Naive thymus-derived CD4-positive, alpha-beta T cell (primary cell): Measurements from ENCODE around the gene C1orf105. TPM values are rescaled to one million over a fixed set of nuclear protein-coding genes. Genes with fewer than 3 reads are reported as not detected.

Experiments
- ATAC-seq: fragments of 150-1000 bp; cut with Tn5 transposase; 2 replicates; pipeline ENCODE4 v1.10.0; 2021; ENCODE audit warnings: mild to moderate bottlenecking, moderate library complexity
- CTCF ChIA-PET: fragments of 350-600 bp; sonication (Branson Sonifier 250); formaldehyde crosslinking; loops from one replicate; lab custom pipeline; 2021; ENCODE audit warnings: antibody characterized with exemption; lab: Charles Lee
- POLR2A ChIA-PET: fragments of 350-600 bp; sonication (Branson Sonifier 250); formaldehyde crosslinking; loops from one replicate; lab custom pipeline; 2021; ENCODE audit warnings: antibody characterized with exemption, inconsistent platforms; lab: Charles Lee
- DNase-seq, 9 donors: peaks; one replicate each; pipeline versions ENCODE4 v3.0.0 to v3.0.0-alpha.2; 2020 to 2022; ENCODE audit warnings: mixed read lengths in 1 of 9
- H3K27ac ChIP-seq: one replicate; pipeline ENCODE4 v1.7.0; 2013; ENCODE audit warnings: mild to moderate bottlenecking, low read depth, low read length, moderate library complexity
- H3K27me3 ChIP-seq, 2 donors: one replicate each; pipeline ENCODE4 v1.7.0; 2013; ENCODE audit warnings: low read length in 2 of 2, mild to moderate bottlenecking in 2 of 2, moderate library complexity in 2 of 2; ENCODE audit not compliant: control insufficient read depth in 2 of 2, insufficient read depth in 2 of 2
- H3K36me3 ChIP-seq, 3 experiments: 1 replicate in 2 of 3; 2 replicates in 1 of 3; pipeline ENCODE4 v1.7.0; 2013; ENCODE audit warnings: low read length in 3 of 3, mild to moderate bottlenecking in 3 of 3, moderate library complexity in 1 of 3; ENCODE audit not compliant: insufficient read depth in 3 of 3, control insufficient read depth in 2 of 3
- H3K4me1 ChIP-seq, 2 donors: one replicate each; pipeline ENCODE4 v1.7.0; 2013; ENCODE audit warnings: low read length in 2 of 2, mild to moderate bottlenecking in 2 of 2, moderate library complexity in 1 of 2; ENCODE audit not compliant: control insufficient read depth in 2 of 2, insufficient read depth in 2 of 2
- H3K4me3 ChIP-seq: 2 replicates; pipeline ENCODE4 v1.7.0; 2013; ENCODE audit warnings: mild to moderate bottlenecking, low read length
- H3K9me3 ChIP-seq, 3 experiments: 1 replicate in 2 of 3; 2 replicates in 1 of 3; pipeline ENCODE4 v1.7.0; 2013; ENCODE audit warnings: low read length in 3 of 3; ENCODE audit not compliant: control insufficient read depth in 2 of 3
- H3K27ac Mint-ChIP-seq, 9 donors: one replicate each; pipeline ENCODE4 v1.8.0; 2020 to 2022; ENCODE audit warnings: mixed read lengths in 9 of 9, mild to moderate bottlenecking in 8 of 9, moderate library complexity in 5 of 9, inconsistent platforms in 2 of 9
- H3K27me3 Mint-ChIP-seq, 5 donors: one replicate each; pipeline ENCODE4 v1.8.0; 2021 to 2022; ENCODE audit warnings: mixed read lengths in 5 of 5, mild to moderate bottlenecking in 1 of 5
- H3K36me3 Mint-ChIP-seq, 5 donors: one replicate each; pipeline ENCODE4 v1.8.0; 2020 to 2022; ENCODE audit warnings: mixed read lengths in 5 of 5, mild to moderate bottlenecking in 3 of 5, inconsistent platforms in 1 of 5
- H3K4me1 Mint-ChIP-seq, 7 donors: one replicate each; pipeline ENCODE4 v1.8.0; 2020 to 2022; ENCODE audit warnings: mixed read lengths in 7 of 7, mild to moderate bottlenecking in 3 of 7, inconsistent platforms in 1 of 7
- H3K4me3 Mint-ChIP-seq, 10 donors: one replicate each; pipeline ENCODE4 v1.8.0; 2020 to 2022; ENCODE audit warnings: mild to moderate bottlenecking in 10 of 10, mixed read lengths in 10 of 10, moderate library complexity in 6 of 10, inconsistent platforms in 2 of 10
- H3K9me3 Mint-ChIP-seq, 11 donors: one replicate each; pipeline ENCODE4 v1.8.0; 2020 to 2022; ENCODE audit warnings: mixed read lengths in 11 of 11, mild to moderate bottlenecking in 4 of 11, inconsistent platforms in 1 of 11, moderate library complexity in 1 of 11
- intact Hi-C, 2 donors: fragments of 100-400 bp; cut with micrococcal nuclease; formaldehyde crosslinking; loops; one replicate each; pipeline ENCODE4 v1.15.1; 2023
- polyA plus RNA-seq, 2 donors: library from polyadenylated mRNA; unstranded; fragments of 300-500 nt; fragmentation: Illumina TruSeq; gene quantifications; one replicate each; pipeline ENCODE4 v1.2.3, GENCODE V29; 2021
- total RNA-seq, 6 experiments: library from RNA in 5 of 6; stranded (reverse) in 5 of 6; gene quantifications; 1 replicate in 5 of 6; 2 replicates in 1 of 6; pipeline ENCODE4 v1.2.3 and lab custom pipeline; 2021 to 2026

C1orf105 gene
- total and polyA plus RNA-seq, 7 experiments from 2014 or later, result 0.86 TPM; not detected in 6

DNA sequence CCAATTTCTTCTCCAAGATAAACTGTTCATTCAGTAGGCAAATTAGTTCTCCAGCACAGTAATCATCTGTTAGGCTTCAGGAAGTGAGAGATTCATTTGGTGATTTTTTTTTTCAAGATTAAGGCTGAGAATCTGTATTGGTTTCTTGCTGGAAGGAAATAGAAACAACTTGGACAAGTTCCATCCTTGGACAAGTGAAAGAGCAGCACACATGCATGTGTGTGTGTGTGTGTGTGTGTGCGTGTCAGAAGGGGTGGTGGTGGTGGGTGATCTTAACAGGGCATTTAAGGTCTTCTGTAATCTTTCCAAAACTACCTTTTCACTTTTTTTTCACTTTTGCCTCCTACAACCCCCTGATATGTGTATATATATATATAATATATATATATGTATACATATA lies 96.6 kb downstream of the C1orf105 start:
- Mint-ChIP-seq H3K4me1 (peaks cover 0 to 2% (median 0%) of the 10 kb centered on the region in 7 donors), H3K9me3 (no peaks in the 10 kb centered on the region), H3K4me3 (no peak overlapping the region), H3K27ac (no peak overlapping the region), H3K27me3 (peaks cover 0 to 21% (median 0%) of the 10 kb centered on the region in 5 donors), H3K36me3 (peaks cover 0 to 3% (median 0%) of the 10 kb centered on the region in 5 donors)
- H3K27me3 ChIP-seq, result no peaks in the 10 kb centered on the region
- no peaks in the 10 kb centered on the region for H3K4me1 ChIP-seq
- POLR2A ChIA-PET, result no interaction called here
- H3K9me3 ChIP-seq, result no peaks in the 10 kb centered on the region
- no peak for ATAC-seq
- H3K27ac ChIP-seq, result no peak overlapping the region
- H3K36me3 ChIP-seq, result no peaks in the 10 kb centered on the region
- CTCF ChIA-PET, result no interaction called here
- DNase-seq, result no peak
- no peak overlapping the region for H3K4me3 ChIP-seq
- intact Hi-C loops, result loop anchor here in 1 of 2 donors (5.0 kb wide), 1 partner anchor 35 kb away; no protein-coding TSS in a partner anchor

DNA sequence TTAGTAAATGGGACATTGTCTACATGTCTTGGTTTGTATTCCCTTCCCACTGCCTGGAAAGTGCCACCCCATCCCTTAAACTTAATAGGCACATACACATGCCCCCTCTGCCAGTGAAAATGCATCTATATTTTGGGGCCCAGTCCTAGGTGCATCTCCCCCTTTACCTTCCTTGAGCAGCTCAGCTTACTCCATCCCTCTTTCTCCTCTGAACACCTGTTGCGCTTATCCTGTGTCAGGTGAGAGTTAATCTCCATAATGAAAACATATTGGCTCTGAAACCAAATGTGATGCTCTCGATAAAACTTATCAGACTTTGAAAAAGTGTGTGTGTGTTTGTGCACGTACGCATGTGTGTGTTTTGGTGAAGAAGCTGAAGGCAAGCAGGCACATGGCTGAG lies 97.1 kb downstream of the C1orf105 start:
- H3K27me3 ChIP-seq, result no peaks in the 10 kb centered on the region
- no peaks in the 10 kb centered on the region for H3K4me1 ChIP-seq
- peaks cover 0 to 2% (median 0%) of the 10 kb centered on the region in 7 donors for H3K4me1 Mint-ChIP-seq
- H3K36me3 ChIP-seq, result no peaks in the 10 kb centered on the region
- no peak for DNase-seq
- H3K4me3 ChIP-seq, result no peak overlapping the region
- H3K9me3 ChIP-seq, result no peaks in the 10 kb centered on the region
- ChIA-PET POLR2A (no interaction called here), CTCF (no interaction called here)
- peaks cover 0 to 23% (median 0%) of the 10 kb centered on the region in 5 donors for H3K27me3 Mint-ChIP-seq
- H3K27ac Mint-ChIP-seq, result no peak overlapping the region
- no peak overlapping the region for H3K4me3 Mint-ChIP-seq
- no peak for ATAC-seq
- H3K9me3 Mint-ChIP-seq, result no peaks in the 10 kb centered on the region
- H3K36me3 Mint-ChIP-seq, result peaks cover 0 to 3% (median 0%) of the 10 kb centered on the region in 5 donors
- no peak overlapping the region for H3K27ac ChIP-seq
- intact Hi-C loops, result loop anchor here in 1 of 2 donors (5.0 kb wide), 1 partner anchor 35 kb away; no protein-coding TSS in a partner anchor

Other genes with a start within 250 kb of the C1orf105 start
- gene PIGC, start 23.4 kb downstream of the C1orf105 start, total RNA-seq, result 10 to 100 TPM; 21.1 to 57.4 (median 25.1) TPM
- 100 to 1,000 TPM; 122 to 142 TPM for gene PIGC, start 23.4 kb downstream of the C1orf105 start, polyA plus RNA-seq
- 10 to 100 TPM; 52.0 to 95.0 (median 77.0) TPM for gene SUCO, start 112.5 kb downstream of the C1orf105 start, total RNA-seq
- gene SUCO, start 112.5 kb downstream of the C1orf105 start, polyA plus RNA-seq, result 10 to 100 TPM; 13.6 to 15.3 TPM
- gene FASLG, start 238.4 kb downstream of the C1orf105 start, total RNA-seq, result 1 to 10 TPM in 2 of 5 experiments, under 1 TPM in 2, not detected in 1; 0.24 to 5.6 (median 1.9) TPM
- gene FASLG, start 238.4 kb downstream of the C1orf105 start, polyA plus RNA-seq, result not detected